ENCODE measurements around the gene DERL3.

DNA sequence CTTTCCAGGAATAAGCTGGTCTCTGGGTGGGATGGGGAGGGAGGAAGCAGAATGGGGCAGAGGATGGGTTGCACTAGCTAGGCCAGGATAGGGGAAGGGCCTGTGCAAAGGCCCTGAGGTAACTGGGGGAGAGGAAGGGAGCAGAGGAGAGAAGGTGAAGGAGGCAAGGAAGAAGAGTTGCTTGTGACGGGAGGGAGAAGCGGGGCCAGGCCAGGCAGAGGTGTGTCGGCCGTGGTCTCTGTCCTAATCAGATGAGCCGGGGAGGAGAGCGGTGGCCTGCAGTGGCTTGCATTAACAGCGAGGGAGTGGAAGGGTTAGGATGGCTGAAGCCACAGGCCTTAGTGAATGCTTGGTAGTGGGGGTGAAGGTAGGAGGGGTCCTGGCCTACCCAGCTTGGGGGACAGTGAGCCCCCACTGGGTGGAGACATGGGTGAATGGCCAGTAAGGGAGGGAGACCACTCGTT lies 6.0 kb upstream of the DERL3 start:
- TF ChIP-seq, protein P1, sequence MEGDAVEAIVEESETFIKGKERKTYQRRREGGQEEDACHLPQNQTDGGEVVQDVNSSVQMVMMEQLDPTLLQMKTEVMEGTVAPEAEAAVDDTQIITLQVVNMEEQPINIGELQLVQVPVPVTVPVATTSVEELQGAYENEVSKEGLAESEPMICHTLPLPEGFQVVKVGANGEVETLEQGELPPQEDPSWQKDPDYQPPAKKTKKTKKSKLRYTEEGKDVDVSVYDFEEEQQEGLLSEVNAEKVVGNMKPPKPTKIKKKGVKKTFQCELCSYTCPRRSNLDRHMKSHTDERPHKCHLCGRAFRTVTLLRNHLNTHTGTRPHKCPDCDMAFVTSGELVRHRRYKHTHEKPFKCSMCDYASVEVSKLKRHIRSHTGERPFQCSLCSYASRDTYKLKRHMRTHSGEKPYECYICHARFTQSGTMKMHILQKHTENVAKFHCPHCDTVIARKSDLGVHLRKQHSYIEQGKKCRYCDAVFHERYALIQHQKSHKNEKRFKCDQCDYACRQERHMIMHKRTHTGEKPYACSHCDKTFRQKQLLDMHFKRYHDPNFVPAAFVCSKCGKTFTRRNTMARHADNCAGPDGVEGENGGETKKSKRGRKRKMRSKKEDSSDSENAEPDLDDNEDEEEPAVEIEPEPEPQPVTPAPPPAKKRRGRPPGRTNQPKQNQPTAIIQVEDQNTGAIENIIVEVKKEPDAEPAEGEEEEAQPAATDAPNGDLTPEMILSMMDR (IDR thresholded peaks at IDR 0.05; ENCODE audit: low read length): no peak
- TF ChIP-seq EZH2 (optimal IDR thresholded peaks at IDR 0.05; ENCODE audit: low read depth, low read length): no peak

Measured in MM.1S (cell line).